Endothelial cell of umbilical vein (primary cell): Measurements from ENCODE around the gene HOXC11. TPM values are rescaled to one million over a fixed set of nuclear protein-coding genes. Genes with fewer than 3 reads are reported as not detected.
A peak's percentile ranks its signal among the peaks of the same experiment; 100 is the strongest.

ENCODE experiments used
- BruUV-seq: library from RNA; stranded (reverse); fragments of 400-500 nt; replicated peaks from 2 replicates; lab custom pipeline; 2021; lab: Mats Ljungman, UMichigan
- CTCF ChIA-PET: fragments of 300-600, 350-600 bp; sonication (Branson Sonifier 250); formaldehyde crosslinking; loops from one replicate; lab custom pipeline; 2021; ENCODE audit warnings: antibody characterized with exemption, inconsistent platforms; lab: Charles Lee
- POLR2A ChIA-PET: fragments of 300-600, 350-600 bp; sonication (Branson Sonifier 250); formaldehyde crosslinking; loops from one replicate; lab custom pipeline; 2021; ENCODE audit warnings: antibody characterized with exemption, inconsistent platforms; lab: Charles Lee
- DNase-seq: peaks from one replicate; pipeline ENCODE4 v3.0.0-alpha.2; 2011; ENCODE audit warnings: low read depth, low spot score
- FAIRE-seq: peaks from 2 replicates; lab custom pipeline; 2011; peaks lifted over from hg19 to GRCh38; lab: Jason Lieb, UNC
- H2AFZ ChIP-seq: 2 replicates; pipeline ENCODE4 v1.6.0; 2012; ENCODE audit warnings: low read depth, low read length, control low read depth, inconsistent platforms
- H3K27ac ChIP-seq: 2 replicates; pipeline ENCODE4 v1.5.1; 2011; ENCODE audit warnings: low read depth, mild to moderate bottlenecking, control low read depth, low read length, moderate library complexity; ENCODE audit not compliant: insufficient read depth
- H3K27me3 ChIP-seq, 2 experiments: 2 replicates each; pipeline versions ENCODE4 v1.6.0 to v1.6.1; 2011; ENCODE audit warnings: low read length in 2 of 2, mixed read lengths in 1 of 2; ENCODE audit not compliant: control insufficient read depth in 2 of 2, insufficient read depth in 2 of 2
- H3K36me3 ChIP-seq, 2 experiments: 2 replicates in 1 of 2; 3 replicates in 1 of 2; pipeline ENCODE4 v1.5.1; 2011; ENCODE audit warnings: low read length in 2 of 2, mild to moderate bottlenecking in 1 of 2, moderate library complexity in 1 of 2; ENCODE audit not compliant: control insufficient read depth in 2 of 2, insufficient read depth in 2 of 2; ENCODE audit errors: extremely low read depth in 1 of 2
- H3K4me1 ChIP-seq: 3 replicates; pipeline ENCODE4 v1.5.1; 2011; ENCODE audit warnings: mild to moderate bottlenecking, low read length; ENCODE audit not compliant: control insufficient read depth, insufficient read depth; ENCODE audit errors: extremely low read depth
- H3K4me2 ChIP-seq: 2 replicates; pipeline ENCODE4 v1.6.1; 2011; ENCODE audit warnings: low read length, control low read depth, mixed read lengths; ENCODE audit not compliant: insufficient read depth
- H3K4me3 ChIP-seq, 3 experiments: fragments of 200-600 bp in 1 of 3; sonication (generic), shearing (Covaris generic) in 1 of 3; replicated peaks in 1 of 3; 2 replicates each; pipeline ENCODE4 v1.5.1; 2011 to 2016; ENCODE audit warnings: control low read depth in 3 of 3, low read length in 3 of 3, mild to moderate bottlenecking in 2 of 3, inconsistent platforms in 1 of 3, low read depth in 1 of 3, moderate library complexity in 1 of 3; ENCODE audit not compliant: insufficient read depth in 1 of 3
- H3K79me2 ChIP-seq: 2 replicates; pipeline ENCODE4 v1.6.0; 2012; ENCODE audit warnings: low read length, inconsistent platforms; ENCODE audit not compliant: control insufficient read depth, insufficient read depth
- H3K9ac ChIP-seq: replicated peaks from 2 replicates; pipeline ENCODE3; 2011; ENCODE audit warnings: low read length, control low read depth; ENCODE audit not compliant: insufficient read depth; ENCODE audit errors: extremely low read depth
- H3K9me1 ChIP-seq: replicated peaks from 3 replicates; pipeline ENCODE4 v1.6.0; 2011; ENCODE audit warnings: mild to moderate bottlenecking, low read length; ENCODE audit not compliant: control insufficient read depth, insufficient read depth; ENCODE audit errors: extremely low read depth
- H3K9me3 ChIP-seq: replicated peaks from 2 replicates; pipeline ENCODE4 v1.5.1; 2012; ENCODE audit warnings: low read length, inconsistent platforms; ENCODE audit not compliant: control insufficient read depth, insufficient read depth
- H4K20me1 ChIP-seq: replicated peaks from 2 replicates; pipeline ENCODE3; 2011; ENCODE audit warnings: mild to moderate bottlenecking, low read length; ENCODE audit not compliant: control insufficient read depth, insufficient read depth; ENCODE audit errors: extremely low read depth
- EZH2 ChIP-seq: IDR thresholded peaks from 2 replicates; pipeline ENCODE4 v1.6.1; 2012; ENCODE audit warnings: borderline replicate concordance, low read depth, mild to moderate bottlenecking, moderate library complexity, low read length, inconsistent platforms; ENCODE audit not compliant: severe bottlenecking
- FOS ChIP-seq: IDR thresholded peaks from 2 replicates; pipeline ENCODE4 v1.6.1; 2011; ENCODE audit warnings: mild to moderate bottlenecking, low read length, moderate library complexity, borderline replicate concordance; ENCODE audit not compliant: insufficient read depth
- GATA2 ChIP-seq: IDR thresholded peaks from 2 replicates; pipeline ENCODE4 v1.7.0; 2011; ENCODE audit warnings: low read depth, mild to moderate bottlenecking, moderate library complexity, mixed read lengths, low read length; ENCODE audit not compliant: insufficient read length, insufficient read depth
- JUN ChIP-seq: IDR thresholded peaks from 2 replicates; pipeline ENCODE4 v1.6.1; 2011; ENCODE audit warnings: borderline replicate concordance, low read depth; ENCODE audit not compliant: insufficient read length, insufficient read depth
- MAX ChIP-seq: IDR thresholded peaks from 2 replicates; pipeline ENCODE4 v1.6.1; 2011; ENCODE audit not compliant: insufficient read depth, insufficient read length
- MYC ChIP-seq: IDR thresholded peaks from one replicate; pipeline ENCODE4 v1.6.1; 2011; ENCODE audit warnings: mild to moderate bottlenecking, low read depth, low read length
- POLR2A ChIP-seq: IDR thresholded peaks from 2 replicates; pipeline ENCODE4 v1.6.1; 2012; ENCODE audit warnings: low read depth, mild to moderate bottlenecking, control low read depth, low read length
- POLR2AphosphoS5 ChIP-seq: IDR thresholded peaks from 2 replicates; pipeline ENCODE4 v1.6.1; 2012; ENCODE audit warnings: low read depth, mild to moderate bottlenecking, control low read depth, low read length, moderate library complexity; ENCODE audit not compliant: insufficient read depth
- dilution Hi-C: fragments of 300-500 bp; cut with MboI; formaldehyde crosslinking; loops from one replicate; pipeline ENCODE4 v1.15.0; 2019; ENCODE audit warnings: low sequenced_read_pairs; ENCODE audit not compliant: extremely low pct_ligation_motif_present
- intact Hi-C: fragments of 100-400 bp; cut with micrococcal nuclease; formaldehyde crosslinking; loops from one replicate; pipeline ENCODE4 v1.10.0; 2022
- polyA plus RNA-seq, 4 experiments: library from polyadenylated mRNA; depleted of rRNA in 3 of 4; stranded (reverse) in 3 of 4; unstranded in 1 of 4; fragments of >200 nt; gene quantifications; 2 replicates each; pipeline versions ENCODE4 v1.2.1 to v1.2.3, GENCODE V29; 2011 to 2012; ENCODE audit warnings: missing spikeins in 1 of 4
- total RNA-seq: library from RNA; stranded (reverse); gene quantifications from 2 replicates; pipeline ENCODE4 v1.2.3, GENCODE V29; 2021
- TF ChIP-seq, protein P1 (sequence below), 2 donors: IDR thresholded peaks; 1 replicate in 1 of 2; 2 replicates in 1 of 2; pipeline ENCODE4 v1.5.1; 2011; ENCODE audit warnings: low read length in 2 of 2, mild to moderate bottlenecking in 2 of 2, moderate library complexity in 2 of 2, control low read depth in 1 of 2, inconsistent platforms in 1 of 2, low read depth in 1 of 2; ENCODE audit not compliant: insufficient read depth in 1 of 2; ENCODE audit errors: extremely low read depth in 1 of 2

HOXC11 gene
- total and polyA plus RNA-seq, 2 donors (not counting 3 experiments of a cell fraction or from before 2014, with no cell fraction given), result not detected

DNA sequence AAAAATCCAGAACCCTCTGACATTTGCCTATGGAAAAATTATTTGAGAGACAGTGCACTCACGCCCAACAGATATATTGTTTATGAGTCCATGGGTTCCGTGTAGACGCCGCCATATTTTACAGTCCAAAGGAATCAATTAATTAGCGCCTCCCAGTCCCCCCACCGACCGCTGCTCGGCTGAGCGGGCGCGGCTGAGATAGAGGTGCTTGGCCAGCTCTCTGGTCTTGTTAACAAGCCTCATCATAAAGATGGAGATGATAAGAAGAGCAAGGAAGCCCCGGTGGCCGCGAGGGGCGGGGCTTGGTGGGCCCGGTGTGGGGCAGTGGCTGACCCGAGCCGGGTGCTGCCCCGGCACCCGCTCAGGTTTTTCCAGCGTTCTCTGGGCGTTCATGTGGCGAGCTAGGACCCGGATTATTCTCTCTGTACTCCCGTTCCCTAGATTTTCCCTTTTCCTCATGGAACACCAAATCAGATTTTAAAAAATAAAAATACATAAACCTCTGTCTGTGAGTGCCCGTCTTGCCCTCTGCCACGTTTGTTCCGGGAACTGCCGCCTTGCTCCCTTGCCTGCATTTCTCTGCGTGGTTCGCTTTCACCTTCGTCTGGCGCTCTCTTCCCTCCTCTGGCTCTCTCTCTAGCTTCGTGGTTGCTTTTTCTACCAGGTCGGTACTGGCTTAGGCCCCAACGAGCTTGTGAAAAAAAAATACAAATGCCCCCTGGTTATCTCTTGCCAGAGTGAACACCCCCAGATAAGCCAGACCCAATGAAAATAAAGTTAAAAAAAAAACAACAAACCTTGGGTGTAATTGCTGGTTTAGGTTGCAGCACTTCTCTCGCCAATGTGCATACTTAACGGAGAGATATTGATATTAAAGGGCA, 9.3 kb upstream of the HOXC11 start:
- no peak overlapping the region for H3K4me2 ChIP-seq
- dilution Hi-C loops, result no loop called here
- H3K27ac ChIP-seq, result no peak overlapping the region
- H4K20me1 ChIP-seq, result no peaks in the 10 kb centered on the region
- H3K36me3 ChIP-seq, result no peaks in the 10 kb centered on the region
- no peak overlapping the region for H2AFZ ChIP-seq
- ChIA-PET POLR2A (no interaction called here), CTCF (no interaction called here)
- TF ChIP-seq EZH2, result peak; percentile 68
- TF ChIP-seq GATA2, result no peak
- BruUV-seq, result no TSS peak
- no peak for FAIRE-seq
- H3K4me3 ChIP-seq, result no peak overlapping the region
- no peaks in the 10 kb centered on the region for H3K79me2 ChIP-seq
- H3K9me3 ChIP-seq, result no peaks in the 10 kb centered on the region
- H3K9ac ChIP-seq, result no peak overlapping the region
- intact Hi-C loops, result no loop called here
- no peak for DNase-seq
- H3K4me1 ChIP-seq, result no peaks in the 10 kb centered on the region
- no peaks in the 10 kb centered on the region for H3K9me1 ChIP-seq
- peaks cover 89 to 99% of the 10 kb centered on the region in 2 experiments for H3K27me3 ChIP-seq

GRCh38 chr12:53964315-53964713, 8.6 kb upstream of the HOXC11 start:
- Histone ChIP-seq H3K4me2 (no peak overlapping the region), H4K20me1 (no peaks in the 10 kb centered on the region), H2AFZ (no peak overlapping the region), H3K9me1 (no peaks in the 10 kb centered on the region), H3K27ac (no peak overlapping the region), H3K9me3 (no peaks in the 10 kb centered on the region), H3K9ac (no peak overlapping the region), H3K27me3 (peaks cover 91 to 100% of the 10 kb centered on the region in 2 experiments), H3K4me1 (no peaks in the 10 kb centered on the region), H3K4me3 (no peak overlapping the region), H3K36me3 (no peaks in the 10 kb centered on the region), H3K79me2 (no peaks in the 10 kb centered on the region)
- dilution Hi-C loops (no loop called here), intact Hi-C loops (no loop called here)
- POLR2A ChIA-PET, result no interaction called here
- TF ChIP-seq MAX (no peak), GATA2 (no peak), EZH2 (no peak), FOS (no peak), POLR2AphosphoS5 (no peak), POLR2A (no peak), MYC (no peak), JUN (no peak)
- TF ChIP-seq, protein P1, sequence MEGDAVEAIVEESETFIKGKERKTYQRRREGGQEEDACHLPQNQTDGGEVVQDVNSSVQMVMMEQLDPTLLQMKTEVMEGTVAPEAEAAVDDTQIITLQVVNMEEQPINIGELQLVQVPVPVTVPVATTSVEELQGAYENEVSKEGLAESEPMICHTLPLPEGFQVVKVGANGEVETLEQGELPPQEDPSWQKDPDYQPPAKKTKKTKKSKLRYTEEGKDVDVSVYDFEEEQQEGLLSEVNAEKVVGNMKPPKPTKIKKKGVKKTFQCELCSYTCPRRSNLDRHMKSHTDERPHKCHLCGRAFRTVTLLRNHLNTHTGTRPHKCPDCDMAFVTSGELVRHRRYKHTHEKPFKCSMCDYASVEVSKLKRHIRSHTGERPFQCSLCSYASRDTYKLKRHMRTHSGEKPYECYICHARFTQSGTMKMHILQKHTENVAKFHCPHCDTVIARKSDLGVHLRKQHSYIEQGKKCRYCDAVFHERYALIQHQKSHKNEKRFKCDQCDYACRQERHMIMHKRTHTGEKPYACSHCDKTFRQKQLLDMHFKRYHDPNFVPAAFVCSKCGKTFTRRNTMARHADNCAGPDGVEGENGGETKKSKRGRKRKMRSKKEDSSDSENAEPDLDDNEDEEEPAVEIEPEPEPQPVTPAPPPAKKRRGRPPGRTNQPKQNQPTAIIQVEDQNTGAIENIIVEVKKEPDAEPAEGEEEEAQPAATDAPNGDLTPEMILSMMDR (IDR thresholded peaks at IDR 0.05; ENCODE audit: extremely low read depth in 1 of 2, insufficient read depth in 1 of 2, low read depth in 1 of 2, low read length in 2 of 2), result no peak
- no TSS peak for BruUV-seq
- CTCF ChIA-PET, result no interaction called here
- DNase-seq (no peak), FAIRE-seq (no peak)
